IPS-20b (cell line): ENCODE measurements around the gene IL10.
"Not testable (repeated sequence)": the region's sequence is repeated elsewhere in the genome, so short reads cannot be mapped to it uniquely, and the experiment has no call there.

Experiments
- H3K27ac ChIP-seq: one replicate; pipeline ENCODE4 v1.5.1; 2013; ENCODE audit warnings: low read length
- H3K27me3 ChIP-seq: 2 replicates; pipeline ENCODE4 v1.6.1; 2013; ENCODE audit warnings: mild to moderate bottlenecking, low read length, inconsistent platforms; ENCODE audit not compliant: insufficient read depth
- H3K36me3 ChIP-seq: 2 replicates; pipeline ENCODE4 v1.6.1; 2013; ENCODE audit warnings: low read depth, mild to moderate bottlenecking, inconsistent platforms, low read length, moderate library complexity; ENCODE audit not compliant: insufficient read depth
- H3K4me1 ChIP-seq: 2 replicates; pipeline ENCODE4 v1.6.1; 2013; ENCODE audit warnings: mild to moderate bottlenecking, control low read depth, inconsistent platforms, low read length, moderate library complexity; ENCODE audit not compliant: insufficient read depth
- H3K4me3 ChIP-seq: 2 replicates; pipeline ENCODE4 v1.5.1; 2013; ENCODE audit warnings: mild to moderate bottlenecking, low read length, inconsistent platforms
- H3K9ac ChIP-seq: 2 replicates; pipeline ENCODE4 v1.6.1; 2013; ENCODE audit warnings: low read depth, mild to moderate bottlenecking, inconsistent platforms, low read length, moderate library complexity
- H3K9me3 ChIP-seq: 2 replicates; pipeline ENCODE4 v1.6.1; 2013; ENCODE audit warnings: mild to moderate bottlenecking, low read depth, low read length, inconsistent platforms; ENCODE audit not compliant: insufficient read depth

The IL10 gene

GRCh38 chr1:206790502-206791250 is 18.4 kb upstream of the IL10 start:
- H3K9me3 ChIP-seq, result no peaks in the 10 kb centered on the region
- peaks cover 5% of the 10 kb centered on the region; the same call in 1 of the 2 replicates for H3K27me3 ChIP-seq
- no peak overlapping the region for H3K4me3 ChIP-seq
- H3K36me3 ChIP-seq, result no peaks in the 10 kb centered on the region
- no peak overlapping the region for H3K27ac ChIP-seq
- H3K9ac ChIP-seq, result no peak overlapping the region
- no peaks in the 10 kb centered on the region for H3K4me1 ChIP-seq

- Histone ChIP-seq H3K9ac (no peak overlapping the region), H3K36me3 (no peaks in the 10 kb centered on the region), H3K4me3 (no peak overlapping the region), H3K27ac (no peak overlapping the region), H3K27me3 (peaks cover 5% of the 10 kb centered on the region; the same call in 1 of the 2 replicates), H3K4me1 (no peaks in the 10 kb centered on the region), H3K9me3 (no peaks in the 10 kb centered on the region)
Measured at GRCh38 chr1:206788487-206789050, 16.3 kb upstream of the IL10 start.

GRCh38 chr1:206787891-206788290 is 15.6 kb upstream of the IL10 start:
- Histone ChIP-seq H3K9ac (no peak overlapping the region), H3K9me3 (no peaks in the 10 kb centered on the region), H3K4me1 (no peaks in the 10 kb centered on the region), H3K36me3 (no peaks in the 10 kb centered on the region), H3K27ac (no peak overlapping the region), H3K27me3 (peaks cover 5% of the 10 kb centered on the region; the same call in 1 of the 2 replicates), H3K4me3 (no peak overlapping the region)

- Histone ChIP-seq H3K4me1 (no peaks in the 10 kb centered on the region), H3K9me3 (no peaks in the 10 kb centered on the region), H3K36me3 (no peaks in the 10 kb centered on the region), H3K9ac (no peak overlapping the region), H3K4me3 (no peak overlapping the region), H3K27ac (no peak overlapping the region), H3K27me3 (peaks cover 5% of the 10 kb centered on the region; the same call in 1 of the 2 replicates)
Measured at GRCh38 chr1:206786212-206786886, 14.1 kb upstream of the IL10 start.

GRCh38 chr1:206785182-206785765 is 13.0 kb upstream of the IL10 start:
- no peaks in the 10 kb centered on the region for H3K4me1 ChIP-seq
- H3K27ac ChIP-seq, result no peak overlapping the region
- no peak overlapping the region for H3K9ac ChIP-seq

GRCh38 chr1:206784471-206784903 is 12.2 kb upstream of the IL10 start:
- H3K27ac ChIP-seq, result no peak overlapping the region
- H3K4me1 ChIP-seq, result no peaks in the 10 kb centered on the region
- H3K4me3 ChIP-seq, result no peak overlapping the region
- peaks cover 5% of the 10 kb centered on the region; the same call in 1 of the 2 replicates for H3K27me3 ChIP-seq
- no peaks in the 10 kb centered on the region for H3K36me3 ChIP-seq
- H3K9me3 ChIP-seq, result no peaks in the 10 kb centered on the region
- H3K9ac ChIP-seq, result no peak overlapping the region

More at GRCh38 chr1:206785182-206785765, 13.0 kb upstream of the IL10 start:
- no peaks in the 10 kb centered on the region for H3K9me3 ChIP-seq
- H3K4me3 ChIP-seq, result no peak overlapping the region
- H3K36me3 ChIP-seq, result no peaks in the 10 kb centered on the region
- H3K27me3 ChIP-seq, result peaks cover 5% of the 10 kb centered on the region; the same call in 1 of the 2 replicates

GRCh38 chr1:206783506-206783905 is 11.2 kb upstream of the IL10 start:
- no peaks in the 10 kb centered on the region for H3K9me3 ChIP-seq
- H3K36me3 ChIP-seq, result no peaks in the 10 kb centered on the region
- no peaks in the 10 kb centered on the region for H3K4me1 ChIP-seq
- no peaks in the 10 kb centered on the region; the same call in 1 of the 2 replicates for H3K27me3 ChIP-seq
- H3K9ac ChIP-seq, result no peak overlapping the region
- H3K27ac ChIP-seq, result no peak overlapping the region
- H3K4me3 ChIP-seq, result no peak overlapping the region

GRCh38 chr1:206782448-206782847 is 10.2 kb upstream of the IL10 start:
- no peaks in the 10 kb centered on the region; the same call in 1 of the 2 replicates for H3K27me3 ChIP-seq

GRCh38 chr1:206779638-206780037 is 7.3 kb upstream of the IL10 start:
- H3K9me3 ChIP-seq, result no peaks in the 10 kb centered on the region
- no peak overlapping the region for H3K4me3 ChIP-seq
- no peaks in the 10 kb centered on the region for H3K36me3 ChIP-seq
- no peak overlapping the region for H3K9ac ChIP-seq
- H3K27me3 ChIP-seq, result no peaks in the 10 kb centered on the region
- H3K4me1 ChIP-seq, result no peaks in the 10 kb centered on the region
- H3K27ac ChIP-seq, result no peak overlapping the region

More at GRCh38 chr1:206782448-206782847, 10.2 kb upstream of the IL10 start:
- no peaks in the 10 kb centered on the region for H3K36me3 ChIP-seq
- no peak overlapping the region for H3K9ac ChIP-seq
- no peak overlapping the region for H3K4me3 ChIP-seq
- H3K27ac ChIP-seq, result no peak overlapping the region
- H3K9me3 ChIP-seq, result no peaks in the 10 kb centered on the region
- H3K4me1 ChIP-seq, result no peaks in the 10 kb centered on the region

GRCh38 chr1:206778911-206779310 is 6.6 kb upstream of the IL10 start:
- H3K9ac ChIP-seq, H3K4me1 ChIP-seq, H3K27me3 ChIP-seq, H3K36me3 ChIP-seq, H3K9me3 ChIP-seq, H3K27ac ChIP-seq, H3K4me3 ChIP-seq: not testable (repeated sequence)

GRCh38 chr1:206778031-206778430 is 5.7 kb upstream of the IL10 start:
- Histone ChIP-seq H3K27ac (no peak overlapping the region), H3K4me3 (no peak overlapping the region), H3K27me3 (no peaks in the 10 kb centered on the region), H3K9ac (no peak overlapping the region), H3K4me1 (no peaks in the 10 kb centered on the region), H3K36me3 (no peaks in the 10 kb centered on the region), H3K9me3 (no peaks in the 10 kb centered on the region)
